GM23338 (cell line): ENCODE measurements around the gene IQCM. TPM values are rescaled to one million over a fixed set of nuclear protein-coding genes. Genes with fewer than 3 reads are reported as not detected.

Experiments used
- ATAC-seq: fragments of 200-7000 bp; cut with Tn5 transposase; 3 replicates; pipeline ENCODE4 v1.9.1; 2020
- DNase-seq: peaks from one replicate; pipeline ENCODE4 v3.0.0-alpha.2; 2015; ENCODE audit warnings: low spot score
- H2AFZ ChIP-seq: fragments of 200-600 bp; sonication (generic); 2 replicates; pipeline ENCODE4 v1.8.0; 2016; ENCODE audit warnings: antibody characterized with exemption, mild to moderate bottlenecking, moderate library complexity
- H3F3A ChIP-seq: fragments of 200-600 bp; sonication (generic); replicated peaks from 2 replicates; pipeline ENCODE4 v1.8.0; 2017; ENCODE audit warnings: antibody characterized with exemption, mixed run types, low read depth
- H3K27ac ChIP-seq: fragments of 200-600 bp; sonication (generic); 2 replicates; pipeline ENCODE4 v1.6.1; 2016; ENCODE audit warnings: low read depth
- H3K27me3 ChIP-seq: fragments of 200-600 bp; sonication (generic); 2 replicates; pipeline ENCODE4 v1.8.0; 2016; ENCODE audit warnings: mild to moderate bottlenecking, mixed run types, moderate library complexity; ENCODE audit not compliant: insufficient read depth
- H3K36me3 ChIP-seq: fragments of 200-600 bp; sonication (generic); 2 replicates; pipeline ENCODE4 v1.8.0; 2016; ENCODE audit warnings: mild to moderate bottlenecking; ENCODE audit not compliant: insufficient read depth
- H3K4me1 ChIP-seq: fragments of 200-600 bp; sonication (generic); 2 replicates; pipeline ENCODE4 v1.8.0; 2016; ENCODE audit warnings: mild to moderate bottlenecking, moderate library complexity; ENCODE audit not compliant: insufficient read depth
- H3K4me2 ChIP-seq: fragments of 200-600 bp; sonication (generic); 2 replicates; pipeline ENCODE4 v1.7.1; 2017; ENCODE audit warnings: mixed run types
- H3K4me3 ChIP-seq: fragments of 200-600 bp; sonication (generic); 2 replicates; pipeline ENCODE4 v1.6.1; 2016; ENCODE audit warnings: mixed run types
- H3K79me2 ChIP-seq: fragments of 200-600 bp; sonication (generic); replicated peaks from 2 replicates; pipeline ENCODE4 v1.8.0; 2017; ENCODE audit warnings: mild to moderate bottlenecking; ENCODE audit not compliant: insufficient read depth
- H3K9me2 ChIP-seq: fragments of 200-600 bp; sonication (generic); 2 replicates; pipeline ENCODE4 v1.8.0; 2017; ENCODE audit not compliant: insufficient read depth
- H4K20me1 ChIP-seq: fragments of 200-600 bp; sonication (generic); replicated peaks from 2 replicates; pipeline ENCODE4 v1.8.0; 2017; ENCODE audit warnings: mild to moderate bottlenecking; ENCODE audit not compliant: insufficient read depth
- H3K27ac Mint-ChIP-seq: 2 replicates; pipeline ENCODE4 v1.8.0; 2020; ENCODE audit warnings: inconsistent platforms, mild to moderate bottlenecking, moderate library complexity, mixed read lengths
- H3K27me3 Mint-ChIP-seq: 3 replicates; pipeline ENCODE4 v1.8.0; 2022; ENCODE audit warnings: low read depth, mild to moderate bottlenecking, moderate library complexity, mixed read lengths, inconsistent platforms; ENCODE audit not compliant: insufficient read depth, poor library complexity
- H3K36me3 Mint-ChIP-seq: 3 replicates; pipeline ENCODE4 v1.8.0; 2021; ENCODE audit warnings: low read depth, mild to moderate bottlenecking, inconsistent platforms, moderate library complexity, mixed read lengths
- H3K4me1 Mint-ChIP-seq: 3 replicates; pipeline ENCODE4 v1.8.0; 2020; ENCODE audit warnings: mild to moderate bottlenecking, inconsistent platforms, mixed read lengths
- H3K4me3 Mint-ChIP-seq: 3 replicates; pipeline ENCODE4 v1.8.0; 2021; ENCODE audit warnings: moderate library complexity, mild to moderate bottlenecking, inconsistent platforms, mixed read lengths
- H3K9me3 Mint-ChIP-seq: 3 replicates; pipeline ENCODE4 v1.8.0; 2020; ENCODE audit warnings: moderate library complexity, mild to moderate bottlenecking, inconsistent platforms, mixed read lengths
- CREB1 ChIP-seq: fragments of 250-450 bp; sonication (Bioruptor Pico); IDR thresholded peaks from 2 replicates; pipeline ENCODE4 v1.5.0; 2020; ENCODE audit warnings: low read depth, mild to moderate bottlenecking, moderate library complexity
- CTCF ChIP-seq, 2 experiments: fragments of 200-600 bp in 1 of 2; sonication (generic) in 1 of 2; conservative IDR thresholded peaks; 2 replicates each; pipeline versions ENCODE4 v1.5.1 to v1.6.1; 2016 to 2017; ENCODE audit warnings: antibody characterized with exemption in 2 of 2, low read depth in 2 of 2, mild to moderate bottlenecking in 2 of 2, moderate library complexity in 1 of 2
- ETS1 ChIP-seq: IDR thresholded peaks from 2 replicates; pipeline ENCODE4 v1.6.1; 2016; ENCODE audit warnings: antibody characterized with exemption
- EZH2 ChIP-seq: fragments of 200-600 bp; sonication (generic); IDR thresholded peaks from one replicate; pipeline ENCODE4 v1.8.0; 2017; ENCODE audit warnings: antibody characterized with exemption, mild to moderate bottlenecking, low read depth; ENCODE audit not compliant: unreplicated experiment
- EZH2phosphoT487 ChIP-seq: fragments of 200-600 bp; sonication (generic); IDR thresholded peaks from one replicate; pipeline ENCODE4 v1.8.1; 2018; ENCODE audit warnings: antibody characterized with exemption; ENCODE audit not compliant: unreplicated experiment
- JUNB ChIP-seq: IDR thresholded peaks from one replicate; pipeline ENCODE4 v1.6.1; 2016; ENCODE audit warnings: antibody characterized with exemption; ENCODE audit not compliant: unreplicated experiment
- NANOG ChIP-seq: IDR thresholded peaks from 2 replicates; pipeline ENCODE4 v1.6.1; 2016; ENCODE audit warnings: antibody characterized with exemption, borderline replicate concordance
- POLR2AphosphoS5 ChIP-seq: IDR thresholded peaks from 2 replicates; pipeline ENCODE4 v1.6.1; 2016; ENCODE audit warnings: antibody characterized with exemption, low read depth
- REST ChIP-seq: IDR thresholded peaks from one replicate; pipeline ENCODE4 v1.6.1; 2018; ENCODE audit warnings: antibody characterized with exemption; ENCODE audit not compliant: unreplicated experiment
- STAT1 ChIP-seq: IDR thresholded peaks from one replicate; pipeline ENCODE4 v1.6.1; 2016; ENCODE audit warnings: antibody characterized with exemption; ENCODE audit not compliant: unreplicated experiment
- ZNF114 ChIP-seq: fragments of 250-450 bp; sonication (Bioruptor Pico); IDR thresholded peaks from 2 replicates; pipeline ENCODE4 v1.5.0; 2020; ENCODE audit warnings: mild to moderate bottlenecking, moderate library complexity
- ZNF331 ChIP-seq: fragments of 250-450 bp; sonication (Bioruptor Pico); IDR thresholded peaks from 2 replicates; pipeline ENCODE4 v1.5.0; 2020; ENCODE audit warnings: low read depth, mild to moderate bottlenecking, moderate library complexity
- ZNF462 ChIP-seq: fragments of 250-450 bp; sonication (Bioruptor Pico); IDR thresholded peaks from 2 replicates; pipeline ENCODE4 v1.5.0; 2020; ENCODE audit warnings: mild to moderate bottlenecking, moderate library complexity
- polyA plus RNA-seq: library from polyadenylated mRNA; unstranded; fragments of >200 nt; fragmentation: Nextera tagmentation; extraction: Ambion mirVana; gene quantifications from 2 replicates; pipeline ENCODE4 v1.2.1, GENCODE V29; 2016
- total RNA-seq: library from RNA; depleted of rRNA; stranded (reverse); fragments of >200 nt; shearing (Covaris generic); gene quantifications from 2 replicates; pipeline ENCODE4 v1.2.3, GENCODE V29; 2014

Gene IQCM
- total and polyA plus RNA-seq, 2 experiments from 2014 or later, result not detected

GRCh38 chr4:149825336-149825735, 9.7 kb upstream of the IQCM start:
- Histone ChIP-seq H3K36me3 (no peaks in the 10 kb centered on the region), H3K4me3 (no peak overlapping the region), H3K27ac (no peak overlapping the region), H3K79me2 (no peaks in the 10 kb centered on the region), H3K9me2 (no peaks in the 10 kb centered on the region), H3K4me1 (peaks cover 6% of the 10 kb centered on the region; the same call in 1 of the 2 replicates), H3K4me2 (no peak overlapping the region), H3F3A (no peaks in the 10 kb centered on the region), H3K27me3 (no peaks in the 10 kb centered on the region), H4K20me1 (no peaks in the 10 kb centered on the region), H2AFZ (0 out of 2 replicates have a peak overlapping the region, but pooled peaks have one; percentile 6)
- H3K27ac Mint-ChIP-seq, result no peak overlapping the region
- no peaks in the 10 kb centered on the region for H3K9me3 Mint-ChIP-seq
- ATAC-seq, result no peak
- DNase-seq, result no peak
- no peaks in the 10 kb centered on the region for H3K36me3 Mint-ChIP-seq
- TF ChIP-seq ZNF331 (no peak), CTCF (conservative IDR thresholded peaks at IDR 0.05; ENCODE audit: low read depth in 2 of 2) (no peak), CREB1 (CRISPR knock-in tag) (no peak), ZNF462 (no peak), ZNF114 (CRISPR knock-in tag) (no peak), EZH2phosphoT487 (no peak), NANOG (no peak), REST (no peak), POLR2AphosphoS5 (no peak), EZH2 (no peak), STAT1 (no peak), ETS1 (no peak), JUNB (no peak)
- no peak overlapping the region for H3K4me3 Mint-ChIP-seq
- H3K27me3 Mint-ChIP-seq, result peaks cover 1% of the 10 kb centered on the region
- peaks cover 4% of the 10 kb centered on the region; the same call in 2 of the 3 replicates for H3K4me1 Mint-ChIP-seq
